ENCODE results near the gene GLIS1.

- TF ChIP-seq, protein P1, sequence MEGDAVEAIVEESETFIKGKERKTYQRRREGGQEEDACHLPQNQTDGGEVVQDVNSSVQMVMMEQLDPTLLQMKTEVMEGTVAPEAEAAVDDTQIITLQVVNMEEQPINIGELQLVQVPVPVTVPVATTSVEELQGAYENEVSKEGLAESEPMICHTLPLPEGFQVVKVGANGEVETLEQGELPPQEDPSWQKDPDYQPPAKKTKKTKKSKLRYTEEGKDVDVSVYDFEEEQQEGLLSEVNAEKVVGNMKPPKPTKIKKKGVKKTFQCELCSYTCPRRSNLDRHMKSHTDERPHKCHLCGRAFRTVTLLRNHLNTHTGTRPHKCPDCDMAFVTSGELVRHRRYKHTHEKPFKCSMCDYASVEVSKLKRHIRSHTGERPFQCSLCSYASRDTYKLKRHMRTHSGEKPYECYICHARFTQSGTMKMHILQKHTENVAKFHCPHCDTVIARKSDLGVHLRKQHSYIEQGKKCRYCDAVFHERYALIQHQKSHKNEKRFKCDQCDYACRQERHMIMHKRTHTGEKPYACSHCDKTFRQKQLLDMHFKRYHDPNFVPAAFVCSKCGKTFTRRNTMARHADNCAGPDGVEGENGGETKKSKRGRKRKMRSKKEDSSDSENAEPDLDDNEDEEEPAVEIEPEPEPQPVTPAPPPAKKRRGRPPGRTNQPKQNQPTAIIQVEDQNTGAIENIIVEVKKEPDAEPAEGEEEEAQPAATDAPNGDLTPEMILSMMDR (conservative IDR thresholded peaks at IDR 0.05), result no peak
- TF ChIP-seq EZH2 (IDR thresholded peaks at IDR 0.05; ENCODE audit: low read depth), result no peak
These were observed 32.6 kb downstream of the GLIS1 start for GRCh38 chr1:53706356-53706755.

Data from PC-9 (cell line).